Posterior vena cava (tissue), 2 donors: ENCODE results near the gene SCAF1. TPM values are rescaled to one million over a fixed set of nuclear protein-coding genes. Genes with fewer than 3 reads are reported as not detected.

ENCODE experiments used
- DNase-seq: peaks from one replicate; pipeline ENCODE4 v3.0.0-alpha.2; 2020; ENCODE audit warnings: low spot score
- intact Hi-C, 2 donors: fragments of 100-400 bp; cut with DNase I; formaldehyde crosslinking; loops; one replicate each; pipeline versions ENCODE4 v1.14.1 to v1.14.2; 2022 to 2023
- total RNA-seq, 2 donors: library from RNA; stranded (reverse); fragmentation: NEBNext Ultra II Directional; extraction: Animal tissue kit (Norgen Biotek cat#: 25700); gene quantifications; one replicate each; pipeline ENCODE4 v1.2.1, GENCODE V29; 2021
- donor health status: DM: yes; HTN: yes; CAD: no.
- donor health status: DM: yes; HTN: yes; CAD: no.

Gene SCAF1
- total RNA-seq, 2 donors from 2014 or later, result 43.5 to 55.1 TPM

GRCh38 chr19:49639401-49640112 is 2.5 kb upstream of the SCAF1 start:
- intact Hi-C loops, result loop anchor here (5.0 kb wide), 1 partner anchor 47 kb away; the partner anchor contains the start of gene PRR12 (in 2 of the 2)
- DNase-seq, result no peak

GRCh38 chr19:49640113-49640898 is 1.7 kb upstream of the SCAF1 start, which contains the start of gene RRAS:
TSS of gene RRAS (minus strand) at chr19:49640143. CDS start at chr19:49640098, 45 bp downstream.
- intact Hi-C loops, result no loop called here
- peak; percentile 100 for DNase-seq

- intact Hi-C loops, result no loop called here
- DNase-seq, result no peak
These were observed 555 bp downstream of the SCAF1 start for GRCh38 chr19:49642492-49643035.

- no peak for DNase-seq
- intact Hi-C loops, result no loop called here
These were observed 1.5 kb downstream of the SCAF1 start for GRCh38 chr19:49643466-49643865.

GRCh38 chr19:49645592-49645991 is 3.6 kb downstream of the SCAF1 start:
- DNase-seq, result no peak
- intact Hi-C loops, result no loop called here

GRCh38 chr19:49645995-49646394 is 4.0 kb downstream of the SCAF1 start:
- intact Hi-C loops, result no loop called here

GRCh38 chr19:49646586-49646985 is 4.6 kb downstream of the SCAF1 start:
- DNase-seq, result no peak
- intact Hi-C loops, result no loop called here

More at GRCh38 chr19:49645995-49646394, 4.0 kb downstream of the SCAF1 start:
- no peak for DNase-seq

GRCh38 chr19:49651029-49651819 is 9.2 kb downstream of the SCAF1 start:
- intact Hi-C loops, result no loop called here
- DNase-seq, result no peak

- intact Hi-C loops, result no loop called here
- no peak for DNase-seq
These were observed 10.0 kb downstream of the SCAF1 start for GRCh38 chr19:49651820-49652550.

GRCh38 chr19:49652551-49653465 is 10.8 kb downstream of the SCAF1 start:
- intact Hi-C loops, result no loop called here
- no peak for DNase-seq

DNA sequence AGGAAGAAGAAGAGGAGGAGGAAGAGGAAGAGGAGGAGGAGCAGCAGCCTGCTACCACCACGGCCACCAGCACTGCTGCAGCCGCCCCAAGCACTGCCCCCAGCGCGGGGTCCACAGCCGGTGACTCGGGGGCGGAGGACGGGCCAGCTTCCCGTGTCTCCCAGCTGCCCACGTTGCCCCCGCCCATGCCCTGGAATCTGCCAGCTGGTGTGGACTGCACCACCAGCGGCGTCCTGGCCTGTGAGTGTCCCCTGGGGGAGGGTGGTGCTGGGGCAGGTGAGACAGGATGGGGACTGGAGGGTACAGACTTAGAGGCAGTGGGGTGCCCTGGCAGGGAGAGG is 11.4 kb downstream of the SCAF1 start:
- intact Hi-C loops, result no loop called here
- no peak for DNase-seq

- no peak for DNase-seq
- intact Hi-C loops, result no loop called here
These were observed 12.6 kb downstream of the SCAF1 start for GRCh38 chr19:49654581-49654980.

GRCh38 chr19:49655570-49656455 is 13.8 kb downstream of the SCAF1 start:
- intact Hi-C loops, result loop anchor here in 1 of 2 donors (1.0 kb wide), 1 partner anchor 48 kb away; no protein-coding TSS in a partner anchor
- no peak for DNase-seq

- DNase-seq, result no peak
- intact Hi-C loops, result no loop called here
These were observed 14.6 kb downstream of the SCAF1 start for GRCh38 chr19:49656456-49657109.

DNA sequence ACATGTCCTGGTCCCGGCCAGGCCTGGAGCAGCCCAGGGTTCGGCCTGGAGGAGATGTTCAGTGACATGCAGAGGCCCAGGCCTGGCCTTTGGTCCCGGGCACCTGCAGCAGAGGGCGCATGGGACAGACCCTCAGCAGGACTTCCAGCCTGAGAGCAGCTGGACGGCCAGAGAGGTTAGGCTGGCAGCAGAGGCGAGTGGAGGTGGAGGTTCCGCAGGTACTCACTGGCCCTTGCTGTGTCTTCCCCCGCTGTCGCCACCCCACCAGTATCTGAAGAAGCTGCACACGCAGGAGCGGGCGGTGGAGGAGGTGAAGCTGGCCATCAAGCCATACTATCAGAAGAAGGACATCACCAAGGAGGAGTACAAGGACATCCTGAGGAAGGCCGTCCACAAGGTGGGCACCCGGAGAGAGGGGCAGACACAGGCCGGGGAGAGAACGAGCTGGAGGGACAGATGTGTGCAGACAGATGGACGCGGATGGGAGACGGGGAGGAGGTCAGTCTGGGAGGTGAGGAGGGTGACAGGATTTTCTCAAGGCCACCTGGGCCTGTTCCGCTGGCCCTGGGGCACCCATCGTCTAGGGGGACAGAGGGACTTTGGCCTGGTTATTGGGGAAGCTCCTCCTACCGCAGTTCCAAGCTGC is 15.6 kb downstream of the SCAF1 start:
- intact Hi-C loops, result loop anchor here in 1 of 2 donors (1.0 kb wide), 1 partner anchor 46 kb away; no protein-coding TSS in a partner anchor
- DNase-seq, result no peak

- no peak for DNase-seq
- intact Hi-C loops, result loop anchor here in 1 of 2 donors (1.0 kb wide), 1 partner anchor 47 kb away; no protein-coding TSS in a partner anchor
These were observed 16.1 kb downstream of the SCAF1 start for GRCh38 chr19:49658139-49658517.
